Fibroblast of pulmonary artery (primary cell): ENCODE data around the gene IDI2.
"Not testable (repeated sequence)": the region's sequence is repeated elsewhere in the genome, so short reads cannot be mapped to it uniquely, and the experiment has no call there.

ENCODE experiments used
- DNase-seq: peaks from one replicate; pipeline ENCODE4 v3.0.0-alpha.2; 2010; ENCODE audit warnings: low read depth
- H3K4me3 ChIP-seq: replicated peaks from 2 replicates; pipeline ENCODE4 v1.5.1; 2011; ENCODE audit warnings: low read depth, mild to moderate bottlenecking, control low read depth, low read length, moderate library complexity
- TF ChIP-seq, protein P1 (sequence below): IDR thresholded peaks from 2 replicates; pipeline ENCODE4 v1.5.1; 2011; ENCODE audit warnings: mild to moderate bottlenecking, control low read depth, low read length, inconsistent platforms; ENCODE audit errors: missing control alignments

Gene IDI2

DNA sequence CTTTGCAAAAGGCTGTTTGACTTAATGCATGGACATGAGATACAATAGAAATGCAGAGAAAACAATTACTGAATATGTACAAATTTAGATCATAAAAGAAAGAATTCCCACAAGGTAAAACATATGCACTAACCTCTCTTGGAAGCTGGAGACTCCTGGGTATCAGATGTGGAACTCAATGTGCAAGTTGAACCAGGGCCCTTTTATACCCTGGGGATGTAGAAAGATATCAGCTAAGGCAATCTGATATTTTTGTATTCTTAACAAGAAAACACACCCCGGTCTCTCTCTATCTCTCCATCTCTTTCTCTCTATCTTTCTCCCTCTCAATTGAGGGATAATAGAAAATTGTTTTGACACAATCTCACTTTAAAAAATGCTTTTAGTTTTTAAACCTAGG lies at the start of gene IDI2:
IDI2 (minus strand) TSS at position 177 of the 400 bp plus-strand sequence. CDS start 1,136 bp downstream, outside the sequence.
- TF ChIP-seq, protein P1, sequence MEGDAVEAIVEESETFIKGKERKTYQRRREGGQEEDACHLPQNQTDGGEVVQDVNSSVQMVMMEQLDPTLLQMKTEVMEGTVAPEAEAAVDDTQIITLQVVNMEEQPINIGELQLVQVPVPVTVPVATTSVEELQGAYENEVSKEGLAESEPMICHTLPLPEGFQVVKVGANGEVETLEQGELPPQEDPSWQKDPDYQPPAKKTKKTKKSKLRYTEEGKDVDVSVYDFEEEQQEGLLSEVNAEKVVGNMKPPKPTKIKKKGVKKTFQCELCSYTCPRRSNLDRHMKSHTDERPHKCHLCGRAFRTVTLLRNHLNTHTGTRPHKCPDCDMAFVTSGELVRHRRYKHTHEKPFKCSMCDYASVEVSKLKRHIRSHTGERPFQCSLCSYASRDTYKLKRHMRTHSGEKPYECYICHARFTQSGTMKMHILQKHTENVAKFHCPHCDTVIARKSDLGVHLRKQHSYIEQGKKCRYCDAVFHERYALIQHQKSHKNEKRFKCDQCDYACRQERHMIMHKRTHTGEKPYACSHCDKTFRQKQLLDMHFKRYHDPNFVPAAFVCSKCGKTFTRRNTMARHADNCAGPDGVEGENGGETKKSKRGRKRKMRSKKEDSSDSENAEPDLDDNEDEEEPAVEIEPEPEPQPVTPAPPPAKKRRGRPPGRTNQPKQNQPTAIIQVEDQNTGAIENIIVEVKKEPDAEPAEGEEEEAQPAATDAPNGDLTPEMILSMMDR, result no peak
- DNase-seq, result no peak
- H3K4me3 ChIP-seq, result no peak within 1 kb of the TSS

DNA sequence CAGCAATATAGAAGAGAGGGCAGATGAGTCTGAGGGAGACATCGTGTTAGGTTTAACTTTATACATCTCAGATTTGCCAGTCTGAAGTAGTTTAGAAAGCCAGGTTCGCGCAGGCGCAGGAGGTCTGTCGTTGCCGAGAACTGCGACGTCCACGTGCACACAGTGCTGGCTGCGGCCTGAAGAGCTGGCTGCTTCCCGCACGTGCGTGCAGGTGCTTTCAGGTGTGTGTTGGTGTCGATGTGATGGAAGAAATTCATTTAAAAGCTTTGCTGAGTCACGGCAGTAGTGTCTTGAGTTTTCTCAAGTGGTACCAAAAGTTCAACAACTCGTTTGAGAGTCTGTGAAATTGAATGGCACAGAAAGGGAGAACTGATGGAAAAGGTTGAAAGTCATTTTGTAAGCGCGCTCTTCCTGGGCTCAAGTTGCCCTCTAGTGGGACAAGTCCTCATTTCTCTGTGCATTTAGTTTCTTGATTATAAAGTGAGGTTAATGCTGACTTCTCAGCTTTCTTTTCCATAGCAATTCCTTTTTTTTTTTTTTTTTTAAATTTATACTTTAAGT lies 49.2 kb upstream of the IDI2 start:
- TF ChIP-seq, protein P1, result peak; percentile 35
- H3K4me3 ChIP-seq, result no peak overlapping the region
- peak; percentile 41 for DNase-seq

- H3K4me3 ChIP-seq, result no peak overlapping the region
- TF ChIP-seq, protein P1, result peak; percentile 18
- DNase-seq, result no peak
Observed at GRCh38 chr10:1074052-1074747, 48.5 kb upstream of the IDI2 start.

GRCh38 chr10:1070919-1071318 lies 45.3 kb upstream of the IDI2 start:
- TF ChIP-seq, protein P1, result no peak
- peak; percentile 47 for DNase-seq

GRCh38 chr10:1068380-1069361 lies 43.0 kb upstream of the IDI2 start:
- TF ChIP-seq, protein P1, result no peak
- H3K4me3 ChIP-seq, result no peak overlapping the region
- no peak for DNase-seq

More at GRCh38 chr10:1070919-1071318, 45.3 kb upstream of the IDI2 start:
- H3K4me3 ChIP-seq, result no peak overlapping the region

DNA sequence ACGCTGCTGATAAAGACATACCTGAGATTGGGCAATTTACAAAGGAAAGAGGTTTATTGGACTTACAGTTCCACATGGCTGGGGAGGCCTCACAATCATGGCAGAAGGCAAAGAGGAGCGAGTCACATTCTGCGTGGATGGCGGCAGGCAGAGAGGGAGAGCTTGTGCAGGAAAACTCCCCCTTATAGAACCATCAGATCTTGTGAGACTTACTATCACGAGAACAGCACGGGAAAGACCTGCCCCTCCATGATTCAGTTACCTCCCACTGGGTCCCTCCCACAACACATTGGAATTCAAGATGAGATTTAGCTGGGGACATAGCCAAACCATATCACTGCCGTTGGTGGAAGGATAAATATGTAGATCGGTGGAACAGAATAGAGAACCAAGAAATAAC lies 41.1 kb upstream of the IDI2 start:
- not testable (repeated sequence) for H3K4me3 ChIP-seq, DNase-seq

DNA sequence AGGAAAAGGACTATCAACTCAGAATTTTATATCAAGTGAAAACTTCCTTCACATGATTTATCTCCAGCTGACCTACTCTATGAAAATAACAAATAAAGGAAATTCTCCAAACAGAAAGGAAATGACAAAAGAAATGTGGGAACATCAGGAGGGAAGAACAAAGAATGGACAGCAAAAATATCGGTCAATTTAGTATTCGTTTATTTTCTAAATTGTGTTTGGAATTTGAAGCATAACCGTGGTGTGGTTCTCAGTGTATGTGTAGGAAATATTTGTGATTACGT lies 39.2 kb upstream of the IDI2 start:
- no peak for DNase-seq
- no peak overlapping the region for H3K4me3 ChIP-seq
- TF ChIP-seq, protein P1, result no peak
